AG04450 (cell line): ENCODE results near the gene GRIA3. TPM values are rescaled to one million over a fixed set of nuclear protein-coding genes. Genes with fewer than 3 reads are reported as not detected.

Experiments used
- CTCF ChIA-PET: fragments of 300-600, 350-600 bp; formaldehyde crosslinking; extraction: SDS; loops from one replicate; lab custom pipeline; 2022; ENCODE audit warnings: antibody characterized with exemption, inconsistent platforms; lab: Charles Lee
- POLR2A ChIA-PET: fragments of 350-600 bp; formaldehyde crosslinking; extraction: SDS; loops from one replicate; lab custom pipeline; 2021; ENCODE audit warnings: antibody characterized with exemption, inconsistent platforms; lab: Yijun Ruan, JAX
- DNase-seq: peaks from one replicate; pipeline ENCODE4 v3.0.0-alpha.2; 2011; ENCODE audit warnings: low read depth, low spot score
- H3K27ac ChIP-seq: one replicate; pipeline ENCODE4 v1.5.1; 2012; ENCODE audit warnings: low read depth, low read length, control low read depth
- H3K27me3 ChIP-seq: one replicate; pipeline ENCODE4 v1.6.0; 2012; ENCODE audit warnings: low read length; ENCODE audit not compliant: control insufficient read depth, insufficient read depth
- H3K4me3 ChIP-seq: 2 replicates; pipeline ENCODE4 v1.5.1; 2011; ENCODE audit warnings: mild to moderate bottlenecking, low read depth, low read length, control low read depth
- H3K9me3 ChIP-seq: 2 replicates; pipeline ENCODE4 v1.5.1; 2012; ENCODE audit warnings: low read length; ENCODE audit not compliant: control insufficient read depth, insufficient read depth
- CTCF ChIP-seq: IDR thresholded peaks from 2 replicates; pipeline ENCODE4 v1.5.1; 2011; ENCODE audit warnings: low read depth, low read length, control low read depth, inconsistent platforms
- polyA minus RNA-seq: library from RNA; depleted of rRNA, polyadenylated mRNA; stranded (reverse); fragments of >200 nt; gene quantifications from 2 replicates; pipeline ENCODE4 v1.2.3, GENCODE V29; 2011; rRNA and poly(A)+ RNA removed
- polyA plus RNA-seq: library from polyadenylated mRNA; depleted of rRNA; stranded (reverse); fragments of >200 nt; gene quantifications from 2 replicates; pipeline ENCODE4 v1.2.3, GENCODE V29; 2011; rRNA removed

GRIA3 gene
- polyA plus RNA-seq: 0.06 TPM in 2 replicates
- polyA minus RNA-seq: not detected in 2 replicates

- H3K27ac ChIP-seq: no peak within 1 kb of the TSS
Measured at GRCh38 chrX:123184219-123184865, at the start of gene GRIA3. GRIA3 (plus strand) TSS chrX:123184278; CDS start chrX:123184536, 258 bp downstream.

GRCh38 chrX:123138473-123138872 lies 45.6 kb upstream of the GRIA3 start:
- H3K4me3 ChIP-seq: no peak overlapping the region
- DNase-seq: no peak
- POLR2A ChIA-PET: no interaction called here
- H3K9me3 ChIP-seq: no peaks in the 10 kb centered on the region
- CTCF ChIA-PET: no interaction called here
- H3K27me3 ChIP-seq: no peaks in the 10 kb centered on the region
- no peak for TF ChIP-seq CTCF
- no peak overlapping the region for H3K27ac ChIP-seq

More at GRCh38 chrX:123184219-123184865, at the start of gene GRIA3:
- Histone ChIP-seq H3K9me3 (no peaks in the 10 kb centered on the region), H3K27me3 (peaks cover 2% of the 10 kb centered on the region), H3K4me3 (no peak within 1 kb of the TSS)
- TF ChIP-seq CTCF: no peak
- no peak for DNase-seq
- CTCF ChIA-PET: no interaction called here
- POLR2A ChIA-PET: no interaction called here

- no peak for TF ChIP-seq CTCF
- DNase-seq: no peak
- H3K27ac ChIP-seq: no peak overlapping the region
- POLR2A ChIA-PET: no interaction called here
- CTCF ChIA-PET: no interaction called here
- no peaks in the 10 kb centered on the region for H3K9me3 ChIP-seq
- H3K4me3 ChIP-seq: no peak overlapping the region
- no peaks in the 10 kb centered on the region for H3K27me3 ChIP-seq
Measured at GRCh38 chrX:123140454-123140853, 43.6 kb upstream of the GRIA3 start.

- ChIA-PET CTCF (no interaction called here), POLR2A (no interaction called here)
- no peak for DNase-seq
- Histone ChIP-seq H3K4me3 (no peak overlapping the region), H3K27ac (no peak overlapping the region), H3K27me3 (no peaks in the 10 kb centered on the region), H3K9me3 (no peaks in the 10 kb centered on the region)
- no peak for TF ChIP-seq CTCF
Measured at GRCh38 chrX:123140904-123141303, 43.2 kb upstream of the GRIA3 start.

- H3K9me3 ChIP-seq: no peaks in the 10 kb centered on the region
- DNase-seq: no peak
- no peak overlapping the region for H3K27ac ChIP-seq
- CTCF ChIA-PET: no interaction called here
- POLR2A ChIA-PET: no interaction called here
- no peaks in the 10 kb centered on the region for H3K27me3 ChIP-seq
- no peak for TF ChIP-seq CTCF
- no peak overlapping the region for H3K4me3 ChIP-seq
Measured at GRCh38 chrX:123153846-123154335, 30.2 kb upstream of the GRIA3 start.
